Iris pigment epithelial cell (primary cell): ENCODE data around the gene LOXL1.

Source experiments
- DNase-seq: peaks from one replicate; pipeline ENCODE4 v3.0.0-alpha.2; 2011; ENCODE audit warnings: low read depth

LOXL1 gene, protein sequence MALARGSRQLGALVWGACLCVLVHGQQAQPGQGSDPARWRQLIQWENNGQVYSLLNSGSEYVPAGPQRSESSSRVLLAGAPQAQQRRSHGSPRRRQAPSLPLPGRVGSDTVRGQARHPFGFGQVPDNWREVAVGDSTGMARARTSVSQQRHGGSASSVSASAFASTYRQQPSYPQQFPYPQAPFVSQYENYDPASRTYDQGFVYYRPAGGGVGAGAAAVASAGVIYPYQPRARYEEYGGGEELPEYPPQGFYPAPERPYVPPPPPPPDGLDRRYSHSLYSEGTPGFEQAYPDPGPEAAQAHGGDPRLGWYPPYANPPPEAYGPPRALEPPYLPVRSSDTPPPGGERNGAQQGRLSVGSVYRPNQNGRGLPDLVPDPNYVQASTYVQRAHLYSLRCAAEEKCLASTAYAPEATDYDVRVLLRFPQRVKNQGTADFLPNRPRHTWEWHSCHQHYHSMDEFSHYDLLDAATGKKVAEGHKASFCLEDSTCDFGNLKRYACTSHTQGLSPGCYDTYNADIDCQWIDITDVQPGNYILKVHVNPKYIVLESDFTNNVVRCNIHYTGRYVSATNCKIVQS

DNA sequence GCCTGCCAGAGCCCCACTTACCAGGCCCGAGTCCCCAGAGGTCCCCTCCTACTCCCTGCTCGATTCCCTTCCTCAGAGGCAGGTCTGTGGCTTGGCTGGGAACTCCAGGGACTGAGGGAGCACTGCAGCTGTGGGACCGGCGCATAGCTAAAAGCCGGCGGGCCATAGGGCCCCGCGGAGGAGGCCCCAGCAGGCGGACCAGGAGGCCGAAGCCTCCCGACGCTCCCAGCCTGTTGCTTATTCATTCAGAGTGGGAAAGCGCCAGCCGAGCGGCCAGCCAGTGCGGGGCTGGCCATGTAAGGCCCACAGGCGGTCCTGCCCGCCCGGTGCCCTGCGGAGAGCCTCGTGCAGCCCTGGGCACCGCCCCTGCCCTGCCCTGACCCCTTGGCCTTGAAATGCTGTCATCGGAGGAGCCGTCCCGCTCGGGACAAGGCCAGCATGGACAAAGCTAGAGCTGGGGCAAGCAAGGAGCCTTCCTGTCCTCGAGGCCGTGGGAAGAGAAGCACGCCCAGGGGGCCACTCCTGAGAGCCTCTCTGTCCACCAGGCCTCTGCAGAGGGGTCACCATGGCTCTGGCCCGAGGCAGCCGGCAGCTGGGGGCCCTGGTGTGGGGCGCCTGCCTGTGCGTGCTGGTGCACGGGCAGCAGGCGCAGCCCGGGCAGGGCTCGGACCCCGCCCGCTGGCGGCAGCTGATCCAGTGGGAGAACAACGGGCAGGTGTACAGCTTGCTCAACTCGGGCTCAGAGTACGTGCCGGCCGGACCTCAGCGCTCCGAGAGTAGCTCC lies at the start of gene LOXL1:
LOXL1 (plus strand) TSS at position 244 of the 784 bp plus-strand sequence; CDS start at position 566, 322 bp downstream.
- peak; percentile 92 for DNase-seq

DNA sequence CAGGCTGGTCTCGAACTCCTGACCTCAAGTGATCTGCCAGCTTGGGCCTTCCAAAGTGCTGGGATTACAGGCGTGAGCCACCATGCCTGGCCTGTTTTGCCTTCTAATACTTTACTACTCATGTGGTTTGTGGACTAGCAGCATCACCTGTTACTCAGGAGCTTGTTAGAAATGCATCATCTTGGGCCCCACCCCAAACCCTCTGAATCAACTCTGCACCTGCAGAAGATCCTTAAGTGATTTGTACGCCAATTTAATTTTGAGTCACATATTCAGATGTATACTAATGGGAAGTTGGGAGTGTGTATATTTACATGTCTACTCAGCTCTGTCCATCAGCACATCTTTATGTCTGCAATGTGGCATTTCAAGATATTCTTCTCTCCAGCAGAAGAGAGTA lies 46.8 kb upstream of the LOXL1 start:
- DNase-seq: no peak

DNA sequence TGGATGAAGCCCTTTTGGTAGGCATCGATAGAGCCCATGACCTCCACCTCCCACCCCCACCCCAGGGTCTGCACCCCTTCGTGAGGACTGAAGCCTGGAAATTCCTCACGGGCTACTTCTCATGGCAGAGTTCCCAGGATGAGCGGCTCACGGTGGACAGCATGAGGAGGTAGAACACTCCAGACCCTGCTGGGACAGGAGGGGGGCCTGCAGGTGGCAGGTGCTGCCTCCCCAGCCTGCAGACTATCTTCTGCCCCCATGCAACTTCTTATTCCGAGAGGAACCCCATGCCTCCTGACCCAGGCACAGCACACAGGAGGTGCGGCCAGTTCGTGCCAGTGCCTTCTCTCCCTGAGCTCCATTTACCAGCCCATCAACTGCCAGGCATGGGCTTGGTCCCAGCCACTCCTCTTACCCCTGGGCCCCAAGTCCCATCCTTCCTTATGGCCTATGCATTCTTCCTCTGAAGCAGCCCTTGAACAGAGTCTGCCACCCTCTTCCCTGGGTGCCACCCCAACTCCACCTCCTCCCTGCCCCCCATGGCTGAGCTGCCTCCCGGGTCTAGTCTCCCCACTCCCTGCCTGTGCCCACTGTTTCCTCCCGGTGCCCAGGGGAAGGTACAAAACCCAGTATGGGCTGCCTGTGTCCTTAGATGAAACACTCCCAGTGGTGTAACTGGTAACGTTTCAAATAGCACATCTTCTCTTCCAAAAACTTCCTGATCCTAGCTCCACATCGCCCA lies 44.5 kb upstream of the LOXL1 start:
- no peak for DNase-seq

DNA sequence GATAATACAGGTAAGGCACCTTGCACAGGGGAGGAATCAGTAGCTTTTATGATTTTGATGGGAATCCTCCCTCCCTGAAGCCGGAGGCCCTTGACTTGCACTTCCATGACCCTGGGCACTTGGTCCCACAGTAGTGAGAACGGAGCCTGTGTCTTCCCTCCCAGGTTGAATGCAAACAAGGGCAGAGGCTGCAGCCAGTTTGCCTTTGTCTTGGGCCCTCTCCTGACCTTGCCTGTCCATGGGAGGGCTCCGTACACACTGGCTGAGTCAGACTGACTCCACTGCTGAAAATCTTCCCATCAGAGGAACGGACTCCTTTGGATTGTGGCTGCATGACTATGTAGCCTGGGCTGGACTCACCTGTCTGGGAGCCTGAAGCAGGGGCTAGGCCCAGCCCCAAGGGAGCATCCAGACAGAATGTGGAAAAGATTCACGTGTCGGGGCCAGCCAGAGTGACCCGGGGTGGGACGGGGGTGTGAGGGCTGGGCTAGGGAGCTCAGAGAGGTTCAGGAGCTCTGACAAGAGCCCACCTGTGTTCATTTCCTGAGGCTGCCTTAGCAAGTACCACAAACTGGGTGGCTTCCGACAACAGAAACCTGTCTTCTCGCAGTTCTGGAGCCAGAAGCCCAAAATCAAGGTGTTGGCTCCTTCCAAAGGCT lies 43.4 kb upstream of the LOXL1 start:
- no peak for DNase-seq

DNA sequence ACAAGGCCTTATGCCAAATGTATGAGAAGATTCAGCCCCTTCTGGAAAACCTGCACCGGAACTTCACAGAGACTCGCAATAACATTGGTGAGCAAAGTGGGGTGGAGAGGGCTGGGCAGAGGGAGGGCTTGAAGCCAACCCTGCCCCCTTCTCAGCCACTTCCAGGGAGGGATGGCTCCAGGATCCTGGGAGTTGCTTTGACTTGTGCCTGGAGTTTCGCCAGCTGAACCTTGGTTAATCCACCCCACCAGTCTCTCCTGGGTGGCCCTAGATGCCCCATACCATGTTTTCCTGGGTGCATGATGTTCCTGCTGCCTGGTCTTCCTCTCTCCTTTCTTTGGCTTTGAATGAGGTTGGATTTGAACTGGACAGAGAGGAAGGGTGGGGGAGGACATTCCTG lies 42.1 kb upstream of the LOXL1 start:
- DNase-seq: no peak

DNA sequence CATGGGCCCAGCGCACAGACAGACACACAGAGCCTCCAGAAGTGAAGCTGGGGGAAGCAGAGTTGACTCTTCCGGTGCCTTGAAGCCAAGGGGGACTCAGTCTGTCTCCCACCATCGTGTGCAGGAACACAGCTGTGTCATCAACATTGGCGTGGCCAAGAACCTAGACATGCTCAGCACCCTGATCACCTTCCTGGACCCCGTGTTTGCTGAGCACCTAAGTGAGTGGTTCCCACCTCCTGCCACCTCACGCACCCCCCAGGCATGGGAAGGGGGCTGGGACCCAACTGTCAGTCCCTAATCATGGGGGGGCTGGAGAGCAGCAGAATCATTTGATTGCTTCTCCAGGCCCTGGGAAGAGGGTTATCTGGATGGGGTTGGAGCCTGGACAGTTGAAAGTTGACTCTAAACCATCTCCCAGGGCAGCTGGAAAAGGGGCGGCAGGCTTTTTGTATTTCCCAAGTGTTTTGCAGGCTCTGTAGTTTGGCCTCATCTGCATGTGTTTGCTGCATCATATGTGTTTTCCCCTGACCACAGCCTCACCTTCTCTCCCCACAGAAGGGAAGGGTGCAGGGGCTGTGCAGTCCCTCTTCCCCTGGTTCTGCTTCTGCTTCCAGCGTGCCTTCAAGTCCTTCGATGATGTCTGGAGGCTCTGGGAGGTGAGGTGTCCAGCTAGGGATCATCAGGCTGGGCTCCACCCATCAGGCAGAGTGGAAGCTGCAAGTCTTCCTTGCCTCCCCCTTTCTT lies 40.1 kb upstream of the LOXL1 start:
- DNase-seq: no peak

DNA sequence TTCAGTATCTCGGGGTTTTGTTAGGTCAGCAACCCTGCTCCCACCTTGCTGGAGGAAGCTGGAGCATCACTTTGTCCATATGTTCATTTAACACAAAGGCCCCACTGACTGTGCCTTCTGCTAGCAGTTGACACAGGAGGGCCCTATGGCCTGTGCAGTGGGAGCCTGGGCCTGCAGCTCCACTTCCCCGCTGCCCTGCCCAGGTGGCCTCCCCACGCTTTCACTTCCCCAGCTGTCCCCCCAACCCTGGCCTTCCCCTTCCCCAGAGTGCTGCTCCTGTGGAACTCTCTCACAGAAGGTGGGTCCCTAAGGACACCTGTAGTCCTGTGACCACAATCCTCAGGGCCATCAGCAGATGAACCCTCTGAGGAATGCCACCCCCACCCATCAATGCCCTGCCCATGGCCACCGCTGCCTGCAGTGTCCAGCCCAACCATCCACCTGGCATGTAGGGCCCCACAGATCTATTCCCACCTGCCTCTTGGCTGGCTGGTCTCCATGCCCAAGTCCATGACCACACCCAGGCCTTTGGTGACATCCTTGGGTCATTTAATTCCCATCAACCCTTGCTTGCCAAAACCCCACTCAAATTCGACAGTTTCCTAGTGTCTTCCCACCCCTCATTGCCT lies 39.4 kb upstream of the LOXL1 start:
- DNase-seq: no peak

DNA sequence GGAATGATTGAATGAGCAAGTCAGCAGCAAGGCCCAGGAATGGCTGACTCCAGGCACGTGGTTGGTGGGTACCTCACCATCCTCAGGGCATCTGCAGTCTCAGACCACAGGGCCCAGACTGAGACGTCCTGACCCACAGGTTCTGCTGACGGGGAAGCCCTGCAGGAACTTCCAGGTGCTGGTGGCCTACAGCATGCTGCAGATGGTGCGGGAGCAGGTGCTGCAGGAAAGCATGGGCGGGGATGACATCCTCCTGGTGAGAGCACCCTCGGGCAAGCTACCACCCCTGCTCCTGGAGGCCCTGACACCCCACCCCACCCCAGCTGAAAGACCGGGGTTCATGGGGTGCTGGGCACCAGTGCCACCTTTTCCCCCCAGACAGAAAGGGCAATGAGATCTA lies 38.8 kb upstream of the LOXL1 start:
- DNase-seq: no peak

DNA sequence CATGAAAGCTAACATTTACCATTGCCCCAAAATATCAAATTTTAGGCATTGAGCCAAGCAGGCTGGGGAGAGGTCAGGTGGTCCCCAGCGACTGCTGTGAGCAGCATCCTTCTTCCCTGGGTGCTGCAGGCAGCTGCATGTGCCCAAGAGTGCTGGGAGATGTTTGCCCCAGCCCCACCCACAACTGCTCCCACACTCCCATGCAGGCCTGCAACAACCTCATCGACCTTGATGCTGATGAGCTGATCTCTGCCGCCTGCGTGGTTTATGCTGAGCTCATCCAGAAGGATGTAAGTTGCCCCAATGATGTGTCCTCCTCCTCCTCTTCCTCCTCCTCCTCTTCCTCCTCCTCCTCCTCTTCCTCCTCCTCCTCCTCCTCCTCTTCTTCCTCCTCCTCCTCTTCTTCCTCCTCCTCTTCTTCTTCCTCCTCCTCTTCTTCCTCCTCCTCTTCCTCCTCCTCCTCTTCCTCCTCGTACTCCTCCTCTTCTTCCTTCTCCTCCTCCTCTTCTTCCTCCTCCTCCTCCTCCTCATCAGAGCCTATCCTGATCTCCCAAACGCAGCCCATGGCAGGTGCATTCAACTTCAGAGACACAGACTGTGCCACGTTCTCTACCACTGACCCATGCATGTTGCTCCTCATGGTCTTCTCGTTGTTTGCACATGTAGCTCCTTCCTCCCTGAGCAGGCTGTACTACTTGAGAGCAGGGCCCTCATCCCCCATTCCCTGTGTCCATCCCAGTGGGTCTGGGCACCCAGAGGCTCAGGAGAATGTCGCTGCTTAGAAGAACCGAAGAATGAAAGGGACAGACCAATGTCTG lies 37.8 kb upstream of the LOXL1 start:
- DNase-seq: no peak

DNA sequence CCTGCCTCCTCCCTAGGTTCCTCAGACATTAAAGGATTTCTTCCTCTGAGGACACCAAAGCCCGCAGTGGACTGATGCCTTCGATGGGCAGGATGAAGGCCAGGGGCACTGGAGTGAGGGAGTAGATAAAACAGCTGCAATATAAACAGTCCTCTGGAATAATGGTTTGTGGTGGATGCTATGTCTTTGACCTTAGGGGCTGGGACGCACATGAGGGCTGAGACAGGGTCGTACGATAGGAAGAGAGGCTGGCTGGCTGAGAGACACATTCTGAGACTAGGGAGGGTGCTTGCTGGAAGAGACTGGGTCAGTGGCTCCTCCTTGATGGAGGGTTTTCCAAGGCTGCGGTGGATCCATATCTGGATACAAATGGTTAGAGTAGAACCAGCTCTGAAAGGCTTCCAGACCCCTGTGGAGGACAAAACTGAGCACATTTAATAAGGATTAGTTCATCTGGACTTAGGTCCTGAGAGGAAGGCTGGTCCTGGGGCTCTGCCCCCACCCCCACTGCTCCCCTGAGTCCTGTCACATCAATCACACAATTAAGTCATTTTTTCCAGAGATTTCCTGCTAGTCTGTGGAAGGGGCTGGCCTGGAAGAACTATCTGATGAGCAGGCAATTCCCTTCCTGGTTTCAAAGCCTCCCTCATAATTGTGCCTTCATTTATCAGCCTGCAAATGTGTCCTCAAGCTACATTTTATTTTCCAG lies 37.1 kb upstream of the LOXL1 start:
- DNase-seq: no peak

DNA sequence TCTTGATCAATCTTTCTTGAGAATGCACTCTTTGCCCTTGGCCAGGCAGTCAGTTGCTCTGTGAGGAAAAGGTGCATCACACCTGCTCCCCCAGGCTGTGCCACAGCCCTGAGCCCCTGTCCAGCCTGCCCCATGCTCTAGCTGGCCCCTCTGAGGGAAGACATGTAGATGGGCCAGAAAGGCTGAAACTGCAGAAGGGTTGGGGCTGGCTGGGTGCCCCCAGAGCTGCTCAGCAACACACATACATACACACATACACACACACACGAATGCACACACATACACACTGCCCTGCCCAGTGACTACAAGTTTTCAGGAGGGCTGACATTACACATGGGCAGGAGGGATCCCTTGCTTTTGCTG lies 36.5 kb upstream of the LOXL1 start:
- no peak for DNase-seq

DNA sequence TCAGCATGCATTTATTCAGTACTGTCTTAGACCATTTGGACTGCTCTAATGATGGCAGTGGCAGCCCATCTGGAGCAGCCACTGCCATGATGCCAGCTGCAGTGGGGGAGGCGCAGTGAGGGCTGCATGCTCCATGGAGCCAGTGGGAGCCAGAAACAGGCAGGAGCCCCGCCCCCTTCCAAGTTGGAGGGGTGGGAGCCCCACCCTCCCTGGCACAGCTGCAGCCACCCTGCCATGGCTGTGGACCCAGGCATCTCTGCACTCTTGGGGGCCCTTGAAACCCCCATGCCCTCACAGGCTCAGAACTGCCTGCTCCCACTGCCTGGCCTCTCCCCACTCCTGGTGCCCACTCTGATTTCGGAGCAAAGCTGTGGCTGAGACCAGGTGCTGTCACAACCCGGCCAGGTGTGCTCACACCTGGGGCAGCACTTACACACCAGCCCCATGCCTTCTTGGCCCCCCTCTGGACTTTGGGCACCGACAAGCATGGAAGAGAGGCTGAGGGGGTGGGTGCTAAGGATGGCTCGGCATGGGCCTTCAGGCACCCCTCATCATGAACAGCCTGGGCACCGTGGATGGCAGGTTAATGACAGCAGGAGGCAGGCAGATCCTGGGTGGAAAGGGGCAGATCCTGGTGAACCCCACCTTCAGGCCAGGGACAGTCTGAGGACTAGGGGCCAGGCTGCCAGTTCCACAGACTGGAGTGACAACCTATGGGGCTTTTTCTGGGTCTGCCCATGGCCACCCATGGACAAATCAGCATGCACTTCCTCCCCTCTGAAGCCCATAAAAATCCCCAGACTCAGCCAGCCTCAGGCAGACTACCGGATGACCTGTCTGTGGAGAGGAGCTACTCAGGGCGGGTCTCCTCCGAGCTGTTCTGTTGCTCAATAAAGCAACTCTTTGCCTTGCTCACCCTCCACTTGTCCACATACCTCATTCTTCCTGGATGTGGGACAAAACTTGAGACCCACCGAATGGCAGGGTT lies 34.6 kb upstream of the LOXL1 start:
- DNase-seq: no peak

DNA sequence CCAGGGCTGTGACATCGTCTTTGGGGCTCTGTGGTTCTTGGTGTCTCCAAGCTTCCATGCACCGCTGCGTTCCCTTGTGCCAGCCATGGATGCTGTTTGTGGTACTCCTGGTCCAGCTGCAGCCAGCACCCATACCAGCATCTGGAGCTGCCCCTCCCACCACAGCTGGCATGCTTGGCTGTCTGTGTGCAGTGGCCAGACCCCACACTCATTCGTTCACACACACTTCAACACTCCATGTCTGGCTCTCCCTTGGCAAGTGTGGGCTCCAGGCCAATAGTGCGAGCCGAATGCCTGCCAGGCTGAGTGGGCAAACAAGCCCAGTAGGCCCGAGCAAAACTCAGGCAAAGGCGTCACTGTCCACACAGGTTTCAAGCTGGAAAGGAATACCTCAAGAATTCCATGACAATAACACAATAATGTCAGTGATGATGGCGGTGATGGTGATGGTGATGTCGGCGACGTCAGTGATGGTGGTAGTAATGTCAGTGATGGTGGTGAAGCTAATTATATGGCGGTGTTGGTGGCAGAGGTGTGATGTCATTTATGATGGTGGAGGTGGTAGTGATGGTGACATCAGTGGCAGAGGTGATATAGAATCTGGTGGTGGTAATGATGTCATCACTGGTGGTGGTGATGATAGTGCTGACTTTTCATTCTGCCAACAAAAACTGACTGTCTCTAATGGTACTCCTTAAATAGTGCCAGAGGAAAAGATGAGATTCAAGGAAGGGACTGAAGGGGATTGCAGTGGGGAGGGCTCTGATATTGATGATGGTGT lies 33.6 kb upstream of the LOXL1 start:
- no peak for DNase-seq

DNA sequence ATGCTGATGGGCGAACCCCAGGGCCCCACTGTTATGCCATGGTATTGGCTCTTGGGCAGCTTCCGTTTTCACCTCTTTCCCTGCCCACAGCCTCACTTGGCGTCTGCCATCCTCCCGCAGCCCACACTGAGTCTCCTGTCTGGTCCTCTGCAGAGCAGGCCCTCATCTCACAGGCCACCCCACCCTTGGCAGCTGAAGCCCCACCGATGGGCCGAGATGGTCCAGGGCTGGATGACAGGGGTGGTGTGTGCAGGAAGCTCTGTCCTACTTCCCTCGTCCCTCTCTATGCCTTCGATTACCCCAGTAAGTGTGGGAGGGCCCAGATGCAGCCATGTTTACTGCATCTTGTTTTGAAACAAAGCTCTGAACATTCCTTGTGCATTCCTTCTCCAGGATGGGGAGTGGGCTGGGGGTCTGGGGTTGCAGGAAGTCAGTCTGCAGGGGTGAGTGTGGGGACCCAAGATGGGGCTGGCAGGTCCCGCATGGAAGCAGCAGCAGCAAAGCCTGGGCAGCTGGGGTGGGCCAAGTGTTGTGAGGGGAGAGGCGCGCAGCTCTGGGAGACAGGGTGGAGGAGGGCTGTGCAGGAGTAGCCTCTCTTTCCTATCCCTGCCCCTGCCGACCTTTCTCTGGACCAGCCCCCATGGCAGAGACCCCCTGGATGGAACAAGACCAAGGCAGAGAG lies 32.0 kb upstream of the LOXL1 start:
- DNase-seq: no peak

DNA sequence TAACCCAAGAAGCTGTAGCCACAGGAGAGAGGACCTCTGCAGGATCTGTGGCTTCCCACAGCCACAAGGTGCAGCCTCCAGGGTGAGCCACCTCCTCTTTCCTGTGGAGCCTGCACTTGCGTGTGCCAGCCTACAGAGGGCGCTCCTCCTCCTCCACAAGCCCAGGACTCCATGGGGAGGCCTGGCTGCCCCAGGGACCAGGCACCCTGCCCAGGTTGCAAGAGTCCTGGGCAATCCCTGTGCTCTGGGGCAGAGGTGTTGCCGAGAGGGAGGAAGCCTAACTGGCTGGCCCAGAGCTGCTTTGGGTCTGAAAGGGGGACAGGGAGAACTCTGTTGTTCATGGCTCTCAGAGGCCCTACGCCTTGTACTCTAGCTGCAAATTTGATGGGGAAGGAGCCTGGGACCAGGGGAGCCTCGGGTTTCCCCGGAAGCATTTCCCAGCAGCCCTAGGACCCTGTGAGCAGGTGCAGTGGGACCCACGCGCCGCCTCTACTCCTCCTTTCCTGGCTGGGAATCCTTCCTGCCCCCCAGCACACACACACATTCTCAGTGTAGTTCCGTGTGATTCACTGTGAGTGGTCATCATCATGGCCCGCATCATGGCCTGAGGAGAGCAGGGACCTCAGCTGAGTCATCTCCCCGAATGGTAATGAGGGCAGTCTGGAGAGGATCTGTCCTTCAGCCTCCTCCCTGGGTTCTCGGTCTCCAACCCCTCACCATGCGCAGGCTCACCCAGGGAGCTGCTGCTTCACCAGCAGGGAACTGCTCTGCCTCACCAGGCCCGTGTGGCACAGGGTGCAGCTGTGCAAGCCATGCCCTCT lies 28.6 kb upstream of the LOXL1 start:
- peak; percentile 90 for DNase-seq
